GM19372 (cell line): ENCODE measurements around the gene MTA1.

Experiments used
- ATAC-seq: cut with Tn5 transposase; IDR thresholded peaks from one replicate; pipeline ENCODE4 v1.9.1; 2021; ENCODE audit warnings: mild to moderate bottlenecking, low read depth, moderate library complexity; ENCODE audit not compliant: unreplicated experiment

The MTA1 gene

GRCh38 chr14:105386581-105387529 lies 32.8 kb upstream of the MTA1 start:
- no peak for ATAC-seq

GRCh38 chr14:105387530-105387922 lies 32.1 kb upstream of the MTA1 start:
- no peak for ATAC-seq

- ATAC-seq, result no peak
Observed at GRCh38 chr14:105388110-105388951, 31.3 kb upstream of the MTA1 start.

GRCh38 chr14:105388976-105389375 lies 30.7 kb upstream of the MTA1 start:
- no peak for ATAC-seq

- ATAC-seq, result no peak
Observed at GRCh38 chr14:105389534-105389933, 30.1 kb upstream of the MTA1 start.

DNA sequence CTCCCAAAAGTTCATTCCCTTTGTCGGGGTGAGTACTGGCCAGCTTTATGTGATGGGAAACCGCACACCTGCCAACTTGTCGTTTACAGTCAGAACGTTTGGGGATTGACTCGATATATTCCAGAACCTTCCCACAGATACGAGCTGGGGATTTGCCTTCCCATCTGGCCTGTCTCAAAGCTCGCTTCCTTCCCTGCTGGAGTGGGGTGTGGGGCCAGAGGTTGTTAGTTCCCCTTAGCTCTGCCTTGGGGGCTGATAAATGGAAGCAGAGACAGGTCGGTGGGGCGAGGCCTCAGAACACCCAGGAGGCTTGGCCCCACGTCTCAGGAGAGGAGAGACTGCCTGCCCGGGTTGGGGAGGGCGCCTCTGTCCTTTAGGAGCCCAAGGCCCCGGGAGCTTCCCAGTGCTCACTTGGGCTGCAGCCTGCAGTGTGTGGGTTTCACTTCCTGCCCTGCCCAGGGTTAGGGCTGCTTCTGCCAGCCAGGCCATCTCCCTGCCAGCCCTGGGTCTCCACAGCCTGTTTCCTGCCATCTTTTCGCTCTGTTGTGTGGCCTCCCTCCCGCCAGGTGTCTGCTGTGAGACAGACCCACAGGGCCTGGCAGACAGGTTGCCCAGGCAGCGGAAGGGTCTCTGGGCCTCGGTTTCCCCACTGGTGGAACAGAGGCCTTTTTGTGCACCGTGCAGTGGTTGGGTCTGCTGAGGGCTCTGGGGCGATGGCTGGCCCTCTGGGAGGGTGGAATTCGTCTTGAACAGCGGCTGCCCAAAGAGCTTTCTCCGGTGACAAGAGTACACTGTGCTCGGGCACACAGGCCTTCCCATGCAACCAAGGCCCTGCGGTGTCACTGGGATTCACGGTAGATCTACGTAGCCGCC lies 29.4 kb upstream of the MTA1 start:
- ATAC-seq, result no peak

DNA sequence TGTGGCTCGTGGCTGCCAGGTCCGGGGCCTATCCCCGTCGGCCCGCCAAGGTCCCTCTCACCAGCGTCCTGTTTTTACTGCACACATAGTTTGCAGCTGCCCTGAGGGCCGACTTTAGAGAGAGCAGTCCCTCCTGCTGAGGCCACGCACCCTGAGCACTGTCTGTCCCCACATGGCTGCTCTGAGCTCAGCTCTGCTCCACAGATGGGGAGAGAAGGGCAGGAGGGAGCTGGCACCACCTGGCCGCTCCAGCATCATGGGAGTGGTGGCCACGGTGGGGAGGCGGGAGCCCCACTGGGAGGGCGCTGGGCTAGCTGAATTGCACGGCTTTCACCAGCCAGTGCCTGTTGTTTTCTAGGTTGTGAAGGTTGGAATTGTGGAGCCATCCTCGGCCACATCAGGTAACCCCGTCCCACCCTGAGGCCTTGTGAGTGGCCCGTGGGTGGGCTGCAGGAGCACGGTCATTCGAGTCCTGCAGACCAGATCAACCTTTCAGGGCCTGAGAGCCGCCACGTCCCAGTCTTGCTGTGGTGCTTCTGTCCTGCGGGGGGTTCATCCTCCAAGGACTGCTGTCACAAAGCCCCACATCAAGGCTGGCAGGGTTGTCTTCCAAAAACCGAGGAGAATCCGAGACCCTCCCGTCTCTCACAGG lies 28.7 kb upstream of the MTA1 start:
- ATAC-seq, result no peak

- ATAC-seq, result no peak
Observed at GRCh38 chr14:105391541-105391940, 28.1 kb upstream of the MTA1 start.

- ATAC-seq, result no peak
Observed at GRCh38 chr14:105392131-105393090, 27.2 kb upstream of the MTA1 start.

DNA sequence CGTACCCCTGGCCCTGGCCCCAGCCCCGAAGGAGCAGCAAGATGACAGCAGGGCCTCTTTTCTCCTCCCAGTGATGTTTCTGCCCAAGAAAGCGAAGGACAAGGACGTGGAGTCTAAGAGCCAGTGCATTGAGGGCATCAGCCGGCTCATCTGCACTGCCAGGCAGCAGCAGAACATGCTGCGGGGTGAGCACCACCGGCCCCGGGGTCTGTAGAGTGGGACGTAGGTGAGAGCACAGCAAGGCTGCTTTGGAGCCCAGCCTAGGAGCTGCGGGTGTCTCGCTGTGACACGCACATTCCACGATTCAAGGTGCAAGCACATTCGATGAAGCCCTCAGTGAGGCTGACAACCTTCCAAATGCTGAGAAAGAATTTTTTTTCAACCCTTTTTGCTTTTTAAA lies 26.5 kb upstream of the MTA1 start:
- no peak for ATAC-seq

- ATAC-seq, result no peak
Observed at GRCh38 chr14:105394714-105395537, 24.7 kb upstream of the MTA1 start.

- no peak for ATAC-seq
Observed at GRCh38 chr14:105395538-105395854, 24.1 kb upstream of the MTA1 start.

- no peak for ATAC-seq
Observed at GRCh38 chr14:105397350-105397931, 22.2 kb upstream of the MTA1 start.

DNA sequence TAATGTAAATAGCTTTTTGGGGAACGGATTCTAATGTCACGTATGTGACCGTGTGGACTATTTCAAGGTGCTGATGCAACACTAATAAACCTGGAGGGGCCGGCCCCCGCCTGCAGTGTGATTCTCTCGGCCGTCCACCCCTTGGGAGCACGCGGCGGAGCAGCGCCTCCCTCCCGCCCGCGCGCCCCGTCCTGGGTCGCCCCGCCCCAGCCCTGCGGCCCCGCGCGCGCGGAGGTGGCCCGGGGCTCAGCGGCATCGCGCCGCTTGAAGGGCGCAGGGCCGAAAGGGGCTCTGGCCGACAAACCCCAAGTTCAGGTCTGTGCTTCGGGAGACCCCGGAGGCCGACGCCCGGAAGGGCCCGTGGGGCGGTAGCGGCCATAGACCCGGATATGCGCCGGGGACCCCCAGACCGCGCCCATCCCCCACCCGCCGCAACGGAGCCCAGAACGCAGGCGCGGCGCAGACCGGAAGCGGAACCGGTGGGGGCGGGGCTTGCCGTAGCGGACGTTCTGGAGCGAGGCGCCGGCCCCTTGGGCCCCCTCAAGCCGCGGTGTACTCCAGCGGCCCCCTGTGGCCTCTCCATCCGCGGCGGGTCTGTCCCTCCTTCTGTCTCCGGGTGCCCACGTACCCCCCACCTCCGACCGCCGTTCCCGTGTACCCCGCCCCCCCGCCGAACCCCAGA lies 21.4 kb upstream of the MTA1 start, which contains the start of gene TEX22:
Gene TEX22 (plus strand): TSS at position 495 of the 682 bp plus-strand sequence. CDS start 803 bp downstream, outside the sequence.
- ATAC-seq, result peak; percentile 77

DNA sequence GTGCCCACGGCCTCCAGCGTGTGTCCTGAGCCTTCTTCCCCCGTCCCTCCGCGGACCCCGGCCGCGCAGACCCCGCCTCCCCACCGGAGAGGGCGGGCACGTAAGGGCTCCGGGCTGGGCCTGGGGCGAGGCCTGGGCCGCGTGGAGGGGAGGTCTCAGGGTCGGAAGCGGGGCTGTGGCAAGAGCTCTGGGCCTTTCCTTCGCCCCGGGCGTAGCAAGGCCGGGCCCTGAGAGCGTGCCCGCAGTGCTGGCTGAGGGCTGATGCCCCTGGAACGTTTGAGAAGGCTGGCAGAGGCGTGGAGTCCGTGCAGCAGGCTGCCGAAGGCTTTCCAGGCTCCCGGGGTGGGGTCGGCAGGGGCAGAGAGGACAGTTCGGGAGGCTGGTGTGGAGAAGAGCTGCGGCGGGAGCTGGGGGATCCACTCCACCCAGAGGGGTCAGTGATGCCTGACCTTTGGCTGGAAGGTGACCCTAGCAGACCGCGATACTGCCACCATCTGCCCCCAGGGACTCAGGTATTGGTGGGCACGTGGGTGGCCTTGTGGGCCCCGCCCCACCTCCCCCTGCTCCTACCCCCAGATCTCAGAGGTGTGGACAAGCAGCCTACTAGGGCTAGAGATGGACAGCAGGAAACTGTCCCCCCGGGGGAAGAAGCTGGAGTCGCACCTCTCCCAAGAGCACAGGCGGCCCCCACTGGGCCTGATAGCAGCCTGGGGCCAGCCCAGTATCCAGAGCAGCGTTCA lies 20.7 kb upstream of the MTA1 start:
- ATAC-seq, result peak; percentile 34

GRCh38 chr14:105399466-105399775 lies 20.2 kb upstream of the MTA1 start:
- no peak for ATAC-seq

DNA sequence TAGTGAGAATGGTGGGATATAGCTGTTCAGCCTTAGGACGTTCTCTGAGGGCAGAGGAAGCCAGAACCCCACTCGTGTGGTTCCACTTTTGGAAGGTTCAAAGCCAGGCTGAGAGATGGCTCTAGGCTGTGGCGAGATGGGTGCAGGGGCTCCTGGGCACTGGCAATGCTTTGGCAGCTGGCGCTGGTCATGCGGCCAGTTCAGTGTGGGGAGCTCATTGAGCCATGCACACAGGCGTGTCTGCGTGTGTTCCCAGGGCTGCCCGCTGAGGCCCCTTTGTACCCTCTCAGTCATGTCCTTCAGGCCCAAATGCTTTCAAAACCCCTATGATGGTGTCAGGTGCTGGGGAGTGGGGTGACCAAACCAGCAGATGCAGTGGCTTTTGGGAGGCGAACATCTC lies 19.6 kb upstream of the MTA1 start:
- no peak for ATAC-seq
